ENCODE data around the gene AMBP.
"Not testable (repeated sequence)": the region's sequence is repeated elsewhere in the genome, so short reads cannot be mapped to it uniquely, and the experiment has no call there.

Gene AMBP

GRCh38 chr9:114050226-114050568 lies 27.9 kb downstream of the AMBP start:
- DNase-seq, result no peak

- DNase-seq, result no peak
Observed at GRCh38 chr9:114049441-114050225, 28.5 kb downstream of the AMBP start.

- DNase-seq, result no peak
Observed at GRCh38 chr9:114048533-114049415, 29.3 kb downstream of the AMBP start.

- no peak for DNase-seq
Observed at GRCh38 chr9:114047717-114048116, 30.4 kb downstream of the AMBP start.

- DNase-seq, result no peak
Observed at GRCh38 chr9:114046875-114047274, 31.2 kb downstream of the AMBP start.

GRCh38 chr9:114046237-114046755 lies 31.8 kb downstream of the AMBP start:
- no peak for DNase-seq

GRCh38 chr9:114043660-114044059 lies 34.4 kb downstream of the AMBP start:
- not testable (repeated sequence) for DNase-seq

GRCh38 chr9:114039484-114039883 lies 38.6 kb downstream of the AMBP start:
- DNase-seq, result no peak

- DNase-seq, result no peak
Observed at GRCh38 chr9:114038724-114039313, 39.3 kb downstream of the AMBP start.

GRCh38 chr9:114037961-114038723 lies 40.0 kb downstream of the AMBP start:
- DNase-seq, result no peak

- no peak for DNase-seq
Observed at GRCh38 chr9:114037249-114037648, 40.9 kb downstream of the AMBP start.

- no peak for DNase-seq
Observed at GRCh38 chr9:114035845-114036801, 42.0 kb downstream of the AMBP start.

GRCh38 chr9:114035221-114035844 lies 42.8 kb downstream of the AMBP start:
- DNase-seq, result no peak

- no peak for DNase-seq
Observed at GRCh38 chr9:114034661-114035062, 43.4 kb downstream of the AMBP start.

- DNase-seq, result no peak
Observed at GRCh38 chr9:114034196-114034595, 43.9 kb downstream of the AMBP start.

- DNase-seq, result no peak
Observed at GRCh38 chr9:114033397-114034103, 44.5 kb downstream of the AMBP start.

GRCh38 chr9:114031948-114032840 lies 45.9 kb downstream of the AMBP start:
- no peak for DNase-seq

GRCh38 chr9:114031037-114031630 lies 47.0 kb downstream of the AMBP start:
- DNase-seq, result no peak

- DNase-seq, result no peak
Observed at GRCh38 chr9:114030364-114030763, 47.7 kb downstream of the AMBP start.

Data from CD4-positive, alpha-beta T cell treated with Interleukin-1 beta for 1 hour (primary cell).